Naive B cell (primary cell): ENCODE measurements around the gene GRK1. TPM values are rescaled to one million over a fixed set of nuclear protein-coding genes. Genes with fewer than 3 reads are reported as not detected.
A peak's percentile ranks its signal among the peaks of the same experiment; 100 is the strongest.

Experiments
- ATAC-seq, 2 donors: fragments of 150-1000 bp; cut with Tn5 transposase; 2 replicates each; pipeline ENCODE4 v1.10.0; 2021; ENCODE audit warnings: low read depth in 2 of 2, mild to moderate bottlenecking in 2 of 2, moderate library complexity in 2 of 2
- DNase-seq: peaks from one replicate; pipeline ENCODE4 v3.0.0; 2022
- H3K27ac Mint-ChIP-seq, 6 donors: one replicate each; pipeline ENCODE4 v1.8.0; 2020 to 2022; ENCODE audit warnings: mild to moderate bottlenecking in 6 of 6, mixed read lengths in 6 of 6, moderate library complexity in 5 of 6, inconsistent platforms in 2 of 6
- H3K27me3 Mint-ChIP-seq, 3 donors: one replicate each; pipeline ENCODE4 v1.8.0; 2021 to 2022; ENCODE audit warnings: mixed read lengths in 3 of 3, mild to moderate bottlenecking in 1 of 3
- H3K36me3 Mint-ChIP-seq, 2 donors: one replicate each; pipeline ENCODE4 v1.8.0; 2020 to 2022; ENCODE audit warnings: mixed read lengths in 2 of 2, inconsistent platforms in 1 of 2, mild to moderate bottlenecking in 1 of 2
- H3K4me1 Mint-ChIP-seq, 3 donors: one replicate each; pipeline ENCODE4 v1.8.0; 2020 to 2022; ENCODE audit warnings: mixed read lengths in 3 of 3, inconsistent platforms in 1 of 3, mild to moderate bottlenecking in 1 of 3, moderate library complexity in 1 of 3
- H3K4me3 Mint-ChIP-seq, 8 donors: one replicate each; pipeline ENCODE4 v1.8.0; 2020 to 2022; ENCODE audit warnings: mild to moderate bottlenecking in 8 of 8, mixed read lengths in 8 of 8, moderate library complexity in 8 of 8, inconsistent platforms in 2 of 8
- H3K9me3 Mint-ChIP-seq, 7 donors: one replicate each; pipeline ENCODE4 v1.8.0; 2020 to 2022; ENCODE audit warnings: mixed read lengths in 7 of 7, mild to moderate bottlenecking in 5 of 7, inconsistent platforms in 2 of 7, moderate library complexity in 1 of 7
- polyA plus RNA-seq, 6 donors: library from polyadenylated mRNA; unstranded; fragments of 300-500 nt; fragmentation: Illumina TruSeq; gene quantifications; one replicate each; pipeline ENCODE4 v1.2.3, GENCODE V29; 2021; ENCODE audit warnings: low read depth in 6 of 6

The GRK1 gene
- polyA plus RNA-seq, 6 donors from 2014 or later, result not detected

DNA sequence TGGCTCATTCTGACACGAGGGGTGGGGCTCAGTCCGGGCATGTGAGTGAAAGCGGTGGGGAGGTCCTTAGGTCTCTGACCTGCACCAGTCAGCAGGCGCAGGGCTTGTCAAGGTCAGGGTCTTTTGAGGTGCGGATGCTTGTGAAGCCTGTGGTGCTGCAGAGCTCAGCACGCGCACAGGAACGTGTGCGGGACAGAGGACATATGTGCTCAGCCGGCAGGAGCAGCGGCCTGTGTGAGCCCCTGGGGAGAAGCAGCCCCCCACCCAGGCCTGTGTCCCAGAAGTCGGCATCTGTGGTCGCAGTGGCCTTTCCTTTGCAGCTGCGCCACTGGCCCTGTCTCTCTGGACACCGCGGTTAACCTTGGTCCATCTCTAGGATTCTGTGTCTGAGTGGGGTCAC lies 39.9 kb upstream of the GRK1 start:
- H3K27me3 Mint-ChIP-seq, result no peaks in the 10 kb centered on the region
- ATAC-seq (no peak), DNase-seq (no peak)
- peaks cover 0 to 5% of the 10 kb centered on the region in 2 donors for H3K36me3 Mint-ChIP-seq
- H3K4me3 Mint-ChIP-seq, result no peak overlapping the region
- H3K27ac Mint-ChIP-seq, result peak overlapping the region in 3 of 6 donors; percentile 31 to 64 (median 47)
- no peaks in the 10 kb centered on the region for H3K9me3 Mint-ChIP-seq
- H3K4me1 Mint-ChIP-seq, result peaks cover 0 to 2% (median 0%) of the 10 kb centered on the region in 3 donors

GRCh38 chr13:113628291-113629270 lies 38.4 kb upstream of the GRK1 start:
- ATAC-seq, result no peak
- no peaks in the 10 kb centered on the region for H3K36me3 Mint-ChIP-seq
- peak overlapping the region in 1 of 6 donors; percentile 60 for H3K27ac Mint-ChIP-seq
- H3K4me3 Mint-ChIP-seq, result peak overlapping the region in 1 of 8 donors; percentile 75
- H3K4me1 Mint-ChIP-seq, result peaks cover 0 to 2% (median 0%) of the 10 kb centered on the region in 3 donors
- no peaks in the 10 kb centered on the region for H3K27me3 Mint-ChIP-seq
- no peaks in the 10 kb centered on the region for H3K9me3 Mint-ChIP-seq
- DNase-seq, result no peak

- no peak for ATAC-seq
- H3K36me3 Mint-ChIP-seq, result peaks cover 7 to 10% of the 10 kb centered on the region in 2 donors
- peak overlapping the region in 1 of 6 donors; percentile 64 for H3K27ac Mint-ChIP-seq
- no peaks in the 10 kb centered on the region for H3K27me3 Mint-ChIP-seq
- DNase-seq, result no peak
- H3K4me3 Mint-ChIP-seq, result no peak overlapping the region
- H3K4me1 Mint-ChIP-seq, result peaks cover 0 to 2% (median 0%) of the 10 kb centered on the region in 3 donors
- H3K9me3 Mint-ChIP-seq, result no peaks in the 10 kb centered on the region
Measured at GRCh38 chr13:113629866-113630265, 37.2 kb upstream of the GRK1 start.

DNA sequence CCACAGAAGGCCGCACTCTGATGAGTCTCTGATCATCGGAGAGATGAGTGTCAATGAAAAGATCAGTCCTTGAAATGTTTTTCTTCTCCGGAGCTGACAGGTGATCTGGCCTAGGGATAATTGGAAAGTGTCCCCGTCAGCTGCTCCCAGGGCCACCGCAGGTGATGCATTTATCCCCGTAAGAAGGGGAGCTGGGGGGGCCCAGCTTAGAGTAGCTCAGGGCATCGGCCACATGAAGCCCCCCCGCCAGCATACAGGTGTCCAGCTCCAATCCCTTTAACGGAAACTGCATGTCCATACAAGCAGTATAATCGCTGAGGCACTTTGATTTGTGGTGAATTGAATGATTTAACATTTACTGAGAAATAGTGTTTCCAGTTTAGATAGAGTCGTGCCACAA lies 36.7 kb upstream of the GRK1 start:
- Mint-ChIP-seq H3K27ac (no peak overlapping the region), H3K27me3 (no peaks in the 10 kb centered on the region), H3K36me3 (peaks cover 7 to 10% of the 10 kb centered on the region in 2 donors), H3K4me3 (no peak overlapping the region), H3K9me3 (no peaks in the 10 kb centered on the region), H3K4me1 (peaks cover 0 to 2% (median 0%) of the 10 kb centered on the region in 3 donors)
- DNase-seq (no peak), ATAC-seq (no peak)

- Mint-ChIP-seq H3K36me3 (peaks cover 7 to 10% of the 10 kb centered on the region in 2 donors), H3K27ac (no peak overlapping the region), H3K27me3 (no peaks in the 10 kb centered on the region), H3K4me3 (no peak overlapping the region), H3K4me1 (peaks cover 0 to 2% (median 0%) of the 10 kb centered on the region in 3 donors), H3K9me3 (no peaks in the 10 kb centered on the region)
- ATAC-seq (no peak), DNase-seq (no peak)
Measured at GRCh38 chr13:113630804-113631203, 36.2 kb upstream of the GRK1 start.

GRCh38 chr13:113631341-113632095 lies 35.5 kb upstream of the GRK1 start:
- peaks cover 7 to 10% of the 10 kb centered on the region in 2 donors for H3K36me3 Mint-ChIP-seq
- H3K27ac Mint-ChIP-seq, result no peak overlapping the region
- DNase-seq (no peak), ATAC-seq (no peak)
- no peak overlapping the region for H3K4me3 Mint-ChIP-seq
- H3K4me1 Mint-ChIP-seq, result peaks cover 0 to 2% (median 0%) of the 10 kb centered on the region in 3 donors
- H3K9me3 Mint-ChIP-seq, result no peaks in the 10 kb centered on the region
- H3K27me3 Mint-ChIP-seq, result no peaks in the 10 kb centered on the region

DNA sequence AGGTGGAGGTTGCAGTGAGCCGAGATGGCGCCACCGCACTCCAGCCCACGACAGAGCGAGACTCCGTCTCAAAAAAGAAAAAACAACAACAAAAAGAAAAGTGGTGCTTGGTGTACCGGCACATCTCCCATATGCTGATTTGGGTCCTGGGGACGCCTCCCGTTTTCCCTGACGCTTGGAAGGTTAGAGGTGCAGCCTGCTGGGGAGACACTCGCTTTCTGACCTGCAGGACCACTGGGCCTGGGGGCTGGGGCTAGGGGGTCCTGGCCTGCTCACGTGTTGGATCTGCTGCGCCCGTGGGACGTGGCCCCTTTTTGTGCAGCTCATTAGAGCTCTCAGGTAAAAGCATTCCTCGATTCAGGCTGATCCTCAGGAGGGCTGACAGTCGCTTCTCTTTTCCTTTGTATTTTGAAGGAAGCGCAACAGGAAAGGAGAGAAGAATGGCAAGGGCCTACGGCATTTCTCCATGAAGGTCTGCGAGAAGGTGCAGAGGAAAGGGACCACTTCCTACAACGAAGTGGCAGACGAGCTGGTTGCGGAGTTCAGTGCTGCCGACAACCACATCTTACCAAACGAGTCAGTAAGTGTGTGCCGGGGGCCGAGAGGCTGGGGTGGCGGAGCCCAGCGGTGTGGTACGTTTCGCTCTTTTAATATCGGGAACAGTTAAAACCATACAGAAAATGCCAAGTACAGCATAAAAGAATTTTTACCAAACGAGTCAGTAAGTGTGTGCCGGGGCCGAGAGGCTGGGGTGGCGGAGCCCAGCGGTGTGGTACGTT lies 34.1 kb upstream of the GRK1 start:
- peaks cover 10 to 15% of the 10 kb centered on the region in 2 donors for H3K36me3 Mint-ChIP-seq
- ATAC-seq (no peak), DNase-seq (no peak)
- peaks cover 0 to 2% (median 0%) of the 10 kb centered on the region in 3 donors for H3K4me1 Mint-ChIP-seq
- H3K4me3 Mint-ChIP-seq, result no peak overlapping the region
- no peaks in the 10 kb centered on the region for H3K9me3 Mint-ChIP-seq
- peak overlapping the region in 1 of 6 donors; percentile 88 for H3K27ac Mint-ChIP-seq
- H3K27me3 Mint-ChIP-seq, result no peaks in the 10 kb centered on the region

DNA sequence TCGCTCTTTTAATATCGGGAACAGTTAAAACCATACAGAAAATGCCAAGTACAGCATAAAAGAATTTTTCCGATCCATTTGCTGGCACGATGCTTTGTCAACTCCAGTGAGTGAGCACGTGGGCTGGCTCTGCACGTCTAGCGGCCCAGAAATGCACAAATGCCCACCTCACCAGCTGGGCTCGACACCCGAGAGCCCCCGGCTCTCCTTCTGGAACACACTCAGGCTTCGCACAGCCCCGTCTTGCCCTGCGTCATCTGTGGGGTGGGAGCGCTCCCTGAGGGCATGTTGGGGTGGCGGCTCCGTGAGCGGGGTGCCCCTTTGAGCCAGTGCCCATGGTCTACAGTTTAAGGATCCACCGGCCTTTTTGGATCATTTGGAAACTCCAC lies 33.5 kb upstream of the GRK1 start:
- Mint-ChIP-seq H3K27ac (no peak overlapping the region), H3K36me3 (peaks cover 10 to 19% of the 10 kb centered on the region in 2 donors), H3K4me3 (no peak overlapping the region), H3K4me1 (peaks cover 0 to 2% (median 0%) of the 10 kb centered on the region in 3 donors), H3K9me3 (no peaks in the 10 kb centered on the region), H3K27me3 (no peaks in the 10 kb centered on the region)
- DNase-seq (no peak), ATAC-seq (no peak)

DNA sequence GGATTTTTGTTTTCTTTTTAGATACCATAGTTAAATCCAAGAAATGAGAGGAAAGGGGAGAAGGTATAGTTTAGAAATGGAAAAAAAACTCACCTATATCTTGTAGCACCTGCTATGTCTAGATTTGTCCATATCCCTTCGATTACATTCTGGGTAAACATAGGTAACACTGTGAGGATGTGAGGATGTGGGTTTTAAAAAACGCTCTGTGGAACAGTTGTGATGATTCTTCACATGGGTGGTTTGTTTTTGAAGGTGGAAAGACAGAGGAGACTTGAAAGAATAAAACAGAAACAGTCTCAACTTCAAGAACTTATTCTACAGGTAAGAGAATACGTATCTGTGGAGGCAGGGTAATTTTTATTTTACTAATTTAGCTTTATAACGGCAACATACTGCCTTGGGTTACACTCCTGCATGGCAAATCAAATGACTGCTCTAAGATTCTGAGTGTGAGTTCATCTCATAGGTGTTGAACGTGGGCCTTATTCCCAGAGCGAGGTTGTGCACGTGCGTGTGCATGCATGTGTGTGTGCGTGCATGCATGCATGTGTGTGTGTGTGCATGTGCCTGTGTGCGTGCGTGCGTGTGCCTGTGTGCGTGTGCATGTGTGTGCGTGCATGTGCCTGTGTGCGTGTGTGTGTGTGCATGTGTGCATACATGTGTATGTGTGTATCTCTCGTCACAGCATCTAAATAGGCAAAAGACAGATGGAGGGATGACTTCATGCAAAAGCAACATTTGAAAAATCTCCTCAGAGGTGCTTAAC lies 32.6 kb upstream of the GRK1 start:
- Mint-ChIP-seq H3K36me3 (peaks cover 10 to 24% of the 10 kb centered on the region in 2 donors), H3K4me3 (no peak overlapping the region), H3K27ac (peak overlapping the region in 2 of 6 donors; percentile 42 to 80), H3K4me1 (peaks cover 0 to 1% (median 0%) of the 10 kb centered on the region in 3 donors), H3K9me3 (no peaks in the 10 kb centered on the region), H3K27me3 (no peaks in the 10 kb centered on the region)
- DNase-seq (no peak), ATAC-seq (no peak)

DNA sequence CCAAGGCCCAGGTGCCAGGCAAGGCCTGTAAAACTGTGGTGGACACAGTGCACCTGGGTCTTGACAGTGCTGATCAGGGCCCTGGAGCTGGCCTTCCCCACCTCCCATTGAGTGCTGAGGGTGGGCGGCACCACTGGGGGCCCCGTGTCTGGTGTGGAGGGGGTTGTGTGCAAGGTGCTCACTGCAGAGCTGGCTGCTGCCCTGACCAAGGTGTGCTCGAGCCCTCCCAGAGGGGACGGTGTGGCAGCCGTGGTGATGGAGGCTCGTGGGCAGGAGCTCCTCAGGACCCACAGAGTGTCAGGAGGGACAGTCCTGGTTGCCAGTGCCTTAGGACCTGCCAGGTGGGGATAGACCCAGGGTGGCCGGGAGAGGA lies 32.0 kb upstream of the GRK1 start:
- DNase-seq (no peak), ATAC-seq (no peak)
- H3K36me3 Mint-ChIP-seq, result peaks cover 10 to 24% of the 10 kb centered on the region in 2 donors
- no peaks in the 10 kb centered on the region for H3K9me3 Mint-ChIP-seq
- H3K4me1 Mint-ChIP-seq, result no peaks in the 10 kb centered on the region
- H3K4me3 Mint-ChIP-seq, result no peak overlapping the region
- no peaks in the 10 kb centered on the region for H3K27me3 Mint-ChIP-seq
- H3K27ac Mint-ChIP-seq, result no peak overlapping the region

DNA sequence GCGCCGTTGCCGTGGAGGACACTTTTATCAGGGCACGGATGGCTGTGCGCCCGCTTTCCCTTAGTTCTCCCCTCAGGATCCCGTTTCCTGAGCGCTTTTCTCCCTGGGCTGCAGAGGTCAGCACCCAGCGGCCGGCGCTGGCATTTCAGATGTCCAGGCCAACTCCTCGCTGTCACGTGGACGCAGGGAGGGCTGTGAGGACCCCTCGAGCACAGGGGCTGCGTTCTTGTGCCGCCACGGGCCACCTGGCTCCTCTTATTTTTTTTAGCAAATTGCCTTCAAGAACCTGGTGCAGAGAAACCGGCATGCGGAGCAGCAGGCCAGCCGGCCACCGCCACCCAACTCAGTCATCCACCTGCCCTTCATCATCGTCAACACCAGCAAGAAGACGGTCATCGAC lies 31.3 kb upstream of the GRK1 start:
- no peaks in the 10 kb centered on the region for H3K4me1 Mint-ChIP-seq
- no peaks in the 10 kb centered on the region for H3K27me3 Mint-ChIP-seq
- H3K4me3 Mint-ChIP-seq, result no peak overlapping the region

DNA sequence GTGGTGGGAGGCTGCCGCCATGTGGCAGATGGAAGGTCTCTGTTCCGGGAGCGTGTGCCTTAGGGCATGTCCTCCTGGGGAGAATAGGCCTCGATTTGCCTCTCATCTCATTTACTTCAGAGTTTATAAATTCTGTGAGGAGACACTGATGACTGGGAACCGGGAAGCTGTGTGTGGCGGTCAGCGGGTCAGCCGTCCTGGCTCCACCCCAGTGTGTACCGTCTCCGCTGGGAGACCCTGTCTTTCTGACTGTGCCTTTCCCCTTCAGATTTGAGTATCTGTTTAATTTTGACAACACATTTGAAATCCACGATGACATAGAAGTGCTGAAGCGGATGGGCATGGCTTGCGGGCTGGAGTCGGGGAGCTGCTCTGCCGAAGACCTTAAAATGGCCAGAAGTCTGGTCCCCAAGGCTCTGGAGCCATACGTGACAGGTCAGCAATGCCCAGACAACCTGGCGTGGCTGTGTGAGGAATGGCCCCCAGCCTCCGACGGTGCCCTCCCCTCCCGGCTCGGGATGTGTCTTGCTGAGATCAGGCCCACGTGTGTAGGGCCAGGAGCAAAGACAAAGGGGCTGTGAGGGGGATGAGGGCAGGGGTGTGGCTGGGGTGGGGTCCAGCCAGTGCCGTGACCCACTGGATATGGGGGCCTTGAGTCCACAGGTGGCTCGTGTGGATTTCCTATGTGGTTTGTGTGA lies 30.6 kb upstream of the GRK1 start:
- Mint-ChIP-seq H3K27me3 (no peaks in the 10 kb centered on the region), H3K36me3 (peaks cover 10 to 24% of the 10 kb centered on the region in 2 donors), H3K27ac (no peak overlapping the region), H3K4me1 (no peaks in the 10 kb centered on the region), H3K4me3 (peak overlapping the region in 1 of 8 donors; percentile 16), H3K9me3 (no peaks in the 10 kb centered on the region)
- ATAC-seq (no peak), DNase-seq (no peak)

More for the DNA sequence above, 31.3 kb upstream of the GRK1 start:
- ATAC-seq, result no peak
- no peak for DNase-seq
- Mint-ChIP-seq H3K9me3 (no peaks in the 10 kb centered on the region), H3K27ac (no peak overlapping the region), H3K36me3 (peaks cover 10 to 24% of the 10 kb centered on the region in 2 donors)
